GM12864 (cell line): ENCODE data around the gene DRAXIN.

Source experiments
- DNase-seq: peaks from one replicate; pipeline ENCODE4 v3.0.0-alpha.2; 2011; ENCODE audit warnings: low read depth
- H3K4me3 ChIP-seq: 2 replicates; pipeline ENCODE4 v1.5.1; 2011; ENCODE audit warnings: mild to moderate bottlenecking, low read depth, low read length, control low read depth
- TF ChIP-seq, protein P1 (sequence below): IDR thresholded peaks from 2 replicates; pipeline ENCODE4 v1.5.1; 2011; ENCODE audit warnings: low read depth, mild to moderate bottlenecking, moderate library complexity, low read length, control low read depth, inconsistent platforms; ENCODE audit errors: missing control alignments

Gene DRAXIN

DNA sequence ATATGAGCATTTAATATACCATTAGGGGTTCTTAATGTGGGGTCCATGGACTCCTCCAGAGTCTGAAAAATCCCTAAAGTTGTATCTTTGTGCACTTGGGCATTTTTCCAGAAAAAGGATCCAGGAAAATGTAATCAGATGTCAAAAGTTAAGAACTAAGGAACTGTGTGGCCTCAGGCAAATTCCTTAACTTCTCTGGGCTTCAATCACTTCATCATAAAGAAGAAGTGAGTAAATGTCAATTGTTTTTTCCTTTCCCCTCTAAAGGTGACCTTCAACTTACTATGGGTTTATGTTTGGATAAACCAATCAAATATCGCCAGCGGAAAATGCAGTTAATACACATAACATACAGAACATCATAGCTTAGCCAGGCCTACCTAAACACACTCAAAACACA, 13.1 kb upstream of the DRAXIN start:
- no peak for DNase-seq
- TF ChIP-seq, protein P1, sequence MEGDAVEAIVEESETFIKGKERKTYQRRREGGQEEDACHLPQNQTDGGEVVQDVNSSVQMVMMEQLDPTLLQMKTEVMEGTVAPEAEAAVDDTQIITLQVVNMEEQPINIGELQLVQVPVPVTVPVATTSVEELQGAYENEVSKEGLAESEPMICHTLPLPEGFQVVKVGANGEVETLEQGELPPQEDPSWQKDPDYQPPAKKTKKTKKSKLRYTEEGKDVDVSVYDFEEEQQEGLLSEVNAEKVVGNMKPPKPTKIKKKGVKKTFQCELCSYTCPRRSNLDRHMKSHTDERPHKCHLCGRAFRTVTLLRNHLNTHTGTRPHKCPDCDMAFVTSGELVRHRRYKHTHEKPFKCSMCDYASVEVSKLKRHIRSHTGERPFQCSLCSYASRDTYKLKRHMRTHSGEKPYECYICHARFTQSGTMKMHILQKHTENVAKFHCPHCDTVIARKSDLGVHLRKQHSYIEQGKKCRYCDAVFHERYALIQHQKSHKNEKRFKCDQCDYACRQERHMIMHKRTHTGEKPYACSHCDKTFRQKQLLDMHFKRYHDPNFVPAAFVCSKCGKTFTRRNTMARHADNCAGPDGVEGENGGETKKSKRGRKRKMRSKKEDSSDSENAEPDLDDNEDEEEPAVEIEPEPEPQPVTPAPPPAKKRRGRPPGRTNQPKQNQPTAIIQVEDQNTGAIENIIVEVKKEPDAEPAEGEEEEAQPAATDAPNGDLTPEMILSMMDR, result no peak
- no peak overlapping the region for H3K4me3 ChIP-seq

DNA sequence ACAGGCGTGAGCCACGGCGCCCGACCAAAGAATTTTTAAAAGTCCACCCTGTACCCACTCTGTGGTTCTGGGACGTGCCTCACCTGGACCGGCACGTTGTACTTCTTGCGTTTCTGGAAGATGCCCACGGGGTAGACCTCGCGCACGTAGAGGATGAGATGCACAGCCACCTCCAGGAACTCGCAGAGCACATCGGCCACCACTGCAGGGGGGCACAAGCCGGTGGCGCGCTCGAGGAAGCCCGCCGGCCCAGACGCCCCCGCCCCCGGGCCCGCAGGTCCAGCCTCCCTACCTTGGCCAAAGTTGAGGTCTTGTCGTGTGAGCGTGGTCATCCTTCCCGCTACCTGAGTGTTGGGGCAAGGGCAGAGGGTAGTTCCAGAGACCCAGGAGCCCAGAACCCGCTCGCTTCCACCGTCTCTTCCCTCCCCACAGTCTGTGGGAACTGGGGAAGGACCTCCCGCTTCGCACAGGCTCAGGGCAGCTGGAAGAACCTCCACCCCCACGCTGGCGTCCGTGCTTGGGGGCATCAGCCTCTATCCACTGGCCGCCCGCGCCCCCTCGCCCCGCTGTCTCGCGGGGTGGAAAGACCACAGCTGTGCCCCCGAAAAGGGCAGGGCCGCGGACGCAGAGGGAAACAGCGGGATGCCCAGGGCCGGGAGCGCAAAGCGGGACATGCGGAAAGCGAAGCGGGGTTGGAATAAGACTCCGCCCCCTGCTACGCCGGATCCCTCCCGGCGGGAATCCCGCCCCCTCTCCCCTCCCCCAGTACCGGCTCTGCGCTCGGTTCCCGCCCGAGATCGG, 11.0 kb upstream of the DRAXIN start:
- peak overlapping the region; percentile 87 for H3K4me3 ChIP-seq
- no peak for DNase-seq
- TF ChIP-seq, protein P1, result no peak

DNA sequence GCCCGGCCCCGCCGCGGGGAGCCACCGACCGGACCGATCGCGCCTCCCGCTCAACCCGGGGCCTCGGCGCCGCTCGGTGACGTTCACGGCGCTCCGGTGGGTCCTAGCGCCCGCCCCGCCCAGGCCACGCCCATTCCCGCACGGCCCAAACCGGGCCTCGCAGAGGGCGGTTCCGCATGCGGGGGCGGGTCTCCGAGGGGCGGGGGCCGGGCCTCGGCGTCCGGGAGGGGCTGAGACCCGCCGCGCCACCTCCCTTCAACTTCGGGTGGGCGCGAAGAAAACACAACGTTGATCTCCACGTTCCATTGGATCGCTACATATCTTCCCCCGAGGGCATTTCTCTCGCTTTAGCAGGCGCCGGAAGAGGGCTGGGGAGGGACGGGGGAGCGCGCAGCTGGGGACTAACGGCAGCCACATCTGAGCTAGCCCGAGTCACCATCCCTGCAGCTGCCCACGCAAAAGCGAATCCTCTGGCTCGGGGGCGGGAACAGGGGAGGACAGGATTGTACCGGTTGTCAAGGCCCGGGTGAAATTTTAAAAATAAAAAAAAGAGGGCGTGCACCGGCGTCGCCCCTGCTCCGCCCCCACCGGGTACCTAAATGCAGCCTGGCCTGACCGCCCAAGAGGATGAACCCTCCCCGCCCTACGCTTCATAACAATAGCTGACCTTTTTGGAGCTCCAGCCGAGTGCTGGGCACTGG, 10.3 kb upstream of the DRAXIN start, which contains the start of gene MAD2L2:
TSS of gene MAD2L2 (minus strand) at position 78 of the 701 bp plus-strand sequence. CDS start 547 bp downstream, outside the sequence.
- TF ChIP-seq, protein P1, result no peak
- peak within 1 kb of the TSS; percentile 87 for H3K4me3 ChIP-seq
- DNase-seq, result peak; percentile 35

DNA sequence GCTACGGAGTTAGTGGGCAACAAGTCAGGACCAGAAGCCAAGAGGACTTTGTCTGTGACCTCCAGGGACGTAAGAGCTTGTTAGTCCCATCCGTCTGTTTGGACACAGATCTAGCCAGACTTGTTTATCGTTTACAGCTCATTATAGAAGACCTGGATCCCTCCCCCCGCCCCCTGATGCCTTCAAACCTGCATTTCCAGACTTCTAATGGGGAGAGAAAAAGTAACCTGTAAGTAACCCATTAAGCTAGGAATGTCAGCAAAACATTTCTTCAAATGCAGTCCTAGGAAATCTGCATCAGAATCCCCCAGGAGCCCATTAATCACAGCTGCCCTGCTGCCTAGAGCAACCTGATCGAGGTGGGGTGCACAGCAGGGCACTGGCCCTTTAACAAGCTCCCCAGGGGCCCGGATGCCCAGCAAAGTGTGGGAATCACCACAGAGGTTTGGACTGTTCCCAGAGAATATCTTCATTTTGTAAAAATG, 9.2 kb upstream of the DRAXIN start:
- no peak overlapping the region for H3K4me3 ChIP-seq
- DNase-seq, result no peak
- TF ChIP-seq, protein P1, result no peak

DNA sequence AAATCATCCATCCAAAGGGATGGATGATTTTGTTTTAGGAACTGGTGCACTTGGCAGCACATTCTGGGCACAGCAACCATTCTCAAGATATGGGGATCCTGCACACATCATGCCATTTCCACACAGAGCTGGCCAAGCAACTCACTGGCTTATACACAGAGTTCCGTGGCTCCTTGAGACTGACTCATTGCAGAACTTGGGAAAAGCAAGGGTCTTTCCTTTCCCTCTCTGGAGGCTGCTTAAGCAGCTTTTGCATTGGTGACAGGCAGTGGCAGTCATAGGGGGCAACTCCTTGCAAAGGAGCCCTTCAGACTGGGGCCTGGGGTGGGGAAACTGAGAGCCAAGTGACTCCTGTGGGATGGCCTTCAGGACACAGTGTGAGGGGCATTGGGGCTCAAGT, 8.7 kb upstream of the DRAXIN start:
- TF ChIP-seq, protein P1, result no peak
- no peak overlapping the region for H3K4me3 ChIP-seq
- no peak for DNase-seq

DNA sequence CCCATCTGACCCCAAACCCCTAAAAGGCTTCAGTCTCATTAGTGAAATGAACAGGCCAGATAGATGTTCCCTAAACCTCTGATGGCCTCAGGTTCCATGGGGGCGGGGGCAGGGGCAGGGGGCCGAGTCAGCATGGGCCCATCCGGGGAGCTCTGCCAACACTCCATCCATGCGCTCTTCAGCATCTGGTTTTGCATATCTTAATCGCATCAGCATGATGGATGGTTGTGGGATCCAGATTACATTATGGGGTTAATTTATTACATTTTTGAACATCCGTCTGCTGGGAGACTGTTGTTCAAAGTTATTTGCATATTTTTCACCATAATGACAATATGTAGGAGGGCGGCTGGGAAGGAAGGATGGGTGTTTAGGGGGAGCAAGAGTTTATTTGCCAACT, 7.4 kb upstream of the DRAXIN start:
- TF ChIP-seq, protein P1, result no peak
- no peak for DNase-seq
- H3K4me3 ChIP-seq, result no peak overlapping the region
